ENCODE measurements around the gene MICALL2.

The MICALL2 gene

GRCh38 chr7:1498370-1499305, 39.4 kb upstream of the MICALL2 start:
- H3F3A ChIP-seq (ENCODE audit: low read depth), result no peaks in the 10 kb centered on the region
- no peak overlapping the region for H3K4me3 ChIP-seq (ENCODE audit: low read length, poor library complexity, severe bottlenecking)
- H3K36me3 ChIP-seq (ENCODE audit: insufficient read depth, low read length), result peaks cover 66% of the 10 kb centered on the region; the same call in 1 of the 2 replicates
- no peaks in the 10 kb centered on the region for H3K9me2 ChIP-seq (replicated peaks; ENCODE audit: low read depth, low read length)
- H3K9me3 ChIP-seq (ENCODE audit: insufficient read depth, low read depth, low read length), result no peaks in the 10 kb centered on the region
- H4K20me1 ChIP-seq (ENCODE audit: insufficient read depth, low read length, poor library complexity, severe bottlenecking), result peaks cover 41% of the 10 kb centered on the region
- TF ChIP-seq, protein P1, sequence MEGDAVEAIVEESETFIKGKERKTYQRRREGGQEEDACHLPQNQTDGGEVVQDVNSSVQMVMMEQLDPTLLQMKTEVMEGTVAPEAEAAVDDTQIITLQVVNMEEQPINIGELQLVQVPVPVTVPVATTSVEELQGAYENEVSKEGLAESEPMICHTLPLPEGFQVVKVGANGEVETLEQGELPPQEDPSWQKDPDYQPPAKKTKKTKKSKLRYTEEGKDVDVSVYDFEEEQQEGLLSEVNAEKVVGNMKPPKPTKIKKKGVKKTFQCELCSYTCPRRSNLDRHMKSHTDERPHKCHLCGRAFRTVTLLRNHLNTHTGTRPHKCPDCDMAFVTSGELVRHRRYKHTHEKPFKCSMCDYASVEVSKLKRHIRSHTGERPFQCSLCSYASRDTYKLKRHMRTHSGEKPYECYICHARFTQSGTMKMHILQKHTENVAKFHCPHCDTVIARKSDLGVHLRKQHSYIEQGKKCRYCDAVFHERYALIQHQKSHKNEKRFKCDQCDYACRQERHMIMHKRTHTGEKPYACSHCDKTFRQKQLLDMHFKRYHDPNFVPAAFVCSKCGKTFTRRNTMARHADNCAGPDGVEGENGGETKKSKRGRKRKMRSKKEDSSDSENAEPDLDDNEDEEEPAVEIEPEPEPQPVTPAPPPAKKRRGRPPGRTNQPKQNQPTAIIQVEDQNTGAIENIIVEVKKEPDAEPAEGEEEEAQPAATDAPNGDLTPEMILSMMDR (conservative IDR thresholded peaks at IDR 0.05; ENCODE audit: low read length), result no peak
- TF ChIP-seq EZH2phosphoT487 (IDR thresholded peaks at IDR 0.05; ENCODE audit: borderline replicate concordance), result no peak
- no peak overlapping the region for H3K9ac ChIP-seq (ENCODE audit: low read depth, low read length, poor library complexity, severe bottlenecking)
- peaks cover 16% of the 10 kb centered on the region for H3K4me1 ChIP-seq (ENCODE audit: insufficient read depth, low read length, poor library complexity, severe bottlenecking)
- H3K4me2 ChIP-seq (ENCODE audit: low read depth, low read length, poor library complexity, severe bottlenecking), result no peak overlapping the region
- no peak overlapping the region for H2AFZ ChIP-seq (ENCODE audit: low read length)
- no peaks in the 10 kb centered on the region for H3K27me3 ChIP-seq (ENCODE audit: insufficient read depth, low read length, poor library complexity, severe bottlenecking)
- peaks cover 35% of the 10 kb centered on the region for H3K79me2 ChIP-seq (ENCODE audit: insufficient read depth, low read length)

GRCh38 chr7:1497293-1497927, 38.1 kb upstream of the MICALL2 start:
- Histone ChIP-seq H2AFZ (ENCODE audit: low read length) (no peak overlapping the region), H3K79me2 (ENCODE audit: insufficient read depth, low read length) (peaks cover 22% of the 10 kb centered on the region), H3K4me2 (ENCODE audit: low read depth, low read length, poor library complexity, severe bottlenecking) (no peak overlapping the region), H3K4me1 (ENCODE audit: insufficient read depth, low read length, poor library complexity, severe bottlenecking) (peaks cover 8% of the 10 kb centered on the region), H3K9me2 (replicated peaks; ENCODE audit: low read depth, low read length) (no peaks in the 10 kb centered on the region), H3F3A (ENCODE audit: low read depth) (no peaks in the 10 kb centered on the region), H3K4me3 (ENCODE audit: low read length, poor library complexity, severe bottlenecking) (no peak overlapping the region), H4K20me1 (ENCODE audit: insufficient read depth, low read length, poor library complexity, severe bottlenecking) (peaks cover 29% of the 10 kb centered on the region), H3K36me3 (ENCODE audit: insufficient read depth, low read length) (peaks cover 69% of the 10 kb centered on the region; the same call in 1 of the 2 replicates), H3K9ac (ENCODE audit: low read depth, low read length, poor library complexity, severe bottlenecking) (no peak overlapping the region), H3K27me3 (ENCODE audit: insufficient read depth, low read length, poor library complexity, severe bottlenecking) (no peaks in the 10 kb centered on the region), H3K9me3 (ENCODE audit: insufficient read depth, low read depth, low read length) (no peaks in the 10 kb centered on the region)
- TF ChIP-seq, protein P1 (conservative IDR thresholded peaks at IDR 0.05; ENCODE audit: low read length), result no peak
- no peak for TF ChIP-seq EZH2phosphoT487 (IDR thresholded peaks at IDR 0.05; ENCODE audit: borderline replicate concordance)

DNA sequence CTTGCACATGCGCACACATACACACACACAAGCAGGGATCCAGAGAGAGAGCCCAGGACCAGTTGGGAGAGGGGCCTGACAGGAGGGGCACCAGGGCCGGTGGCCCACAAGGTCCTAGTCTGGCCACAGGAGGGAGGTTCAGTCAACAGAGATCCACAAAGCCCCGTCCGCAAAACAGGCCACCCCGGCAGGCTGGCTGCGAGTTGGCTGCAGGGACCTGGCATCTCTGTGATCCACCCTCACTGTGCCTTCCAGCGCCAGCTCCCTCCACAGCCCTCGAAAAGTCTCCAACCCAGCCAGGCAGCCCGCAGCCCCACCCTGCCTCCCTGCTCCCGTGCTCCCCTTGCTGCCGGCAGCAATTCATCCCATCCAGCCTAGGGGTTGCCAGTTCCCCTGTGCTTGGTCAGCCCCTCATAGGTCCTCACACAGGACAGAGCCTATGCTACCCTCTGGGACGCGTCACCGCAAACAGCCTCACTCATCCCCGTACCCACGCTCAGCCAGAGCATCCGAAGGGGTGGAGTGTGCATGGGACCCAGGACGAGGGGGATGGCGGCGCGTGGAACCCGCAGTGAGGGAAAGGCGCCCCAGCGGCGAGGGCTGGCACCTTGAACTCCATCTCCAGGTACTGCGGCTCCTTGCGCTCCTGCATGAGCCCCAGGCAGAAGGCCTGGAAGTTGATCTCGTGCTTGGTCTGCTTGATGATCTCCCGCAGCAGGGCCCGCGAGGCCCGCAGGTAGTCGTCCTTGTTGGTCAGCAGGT, 37.4 kb upstream of the MICALL2 start:
- H4K20me1 ChIP-seq (ENCODE audit: insufficient read depth, low read length, poor library complexity, severe bottlenecking), result peaks cover 22% of the 10 kb centered on the region

More for the DNA sequence above, 37.4 kb upstream of the MICALL2 start:
- H3K4me1 ChIP-seq (ENCODE audit: insufficient read depth, low read length, poor library complexity, severe bottlenecking), result peaks cover 1% of the 10 kb centered on the region
- no peak overlapping the region for H3K4me3 ChIP-seq (ENCODE audit: low read length, poor library complexity, severe bottlenecking)
- no peaks in the 10 kb centered on the region for H3K9me2 ChIP-seq (replicated peaks; ENCODE audit: low read depth, low read length)
- H3K9ac ChIP-seq (ENCODE audit: low read depth, low read length, poor library complexity, severe bottlenecking), result no peak overlapping the region
- no peak overlapping the region for H3K4me2 ChIP-seq (ENCODE audit: low read depth, low read length, poor library complexity, severe bottlenecking)
- no peaks in the 10 kb centered on the region for H3K9me3 ChIP-seq (ENCODE audit: insufficient read depth, low read depth, low read length)
- no peaks in the 10 kb centered on the region for H3F3A ChIP-seq (ENCODE audit: low read depth)
- no peaks in the 10 kb centered on the region for H3K27me3 ChIP-seq (ENCODE audit: insufficient read depth, low read length, poor library complexity, severe bottlenecking)
- TF ChIP-seq EZH2phosphoT487 (IDR thresholded peaks at IDR 0.05; ENCODE audit: borderline replicate concordance), result no peak
- TF ChIP-seq, protein P1 (conservative IDR thresholded peaks at IDR 0.05; ENCODE audit: low read length), result no peak
- no peak overlapping the region for H2AFZ ChIP-seq (ENCODE audit: low read length)
- peaks cover 75% of the 10 kb centered on the region; the same call in 1 of the 2 replicates for H3K36me3 ChIP-seq (ENCODE audit: insufficient read depth, low read length)
- peaks cover 15% of the 10 kb centered on the region for H3K79me2 ChIP-seq (ENCODE audit: insufficient read depth, low read length)
